Daoy (cell line): ENCODE measurements around the gene SLC34A1. TPM values are rescaled to one million over a fixed set of nuclear protein-coding genes. Genes with fewer than 3 reads are reported as not detected.
"Not testable (repeated sequence)": the region's sequence is repeated elsewhere in the genome, so short reads cannot be mapped to it uniquely, and the experiment has no call there.

Experiments
- DNase-seq: peaks from one replicate; pipeline ENCODE4 v3.0.0-alpha.2; 2015; ENCODE audit warnings: low read depth
- total RNA-seq: library from RNA; depleted of rRNA; stranded (reverse); fragments of >200 nt; shearing (Covaris generic); gene quantifications from 2 replicates; pipeline ENCODE4 v1.2.3, GENCODE V29; 2014

The SLC34A1 gene
- total RNA-seq, 1 experiment from 2014 or later, result not detected

- DNase-seq, result no peak
Observed at GRCh38 chr5:177368869-177369644, 15.2 kb upstream of the SLC34A1 start.

GRCh38 chr5:177369645-177370440, 14.4 kb upstream of the SLC34A1 start:
- no peak for DNase-seq

- peak; percentile 94 for DNase-seq
Observed at GRCh38 chr5:177370488-177371119, 13.6 kb upstream of the SLC34A1 start.

- DNase-seq, result no peak
Observed at GRCh38 chr5:177371120-177372033, 12.9 kb upstream of the SLC34A1 start.

GRCh38 chr5:177372034-177372896, 12.0 kb upstream of the SLC34A1 start:
- no peak for DNase-seq

- no peak for DNase-seq
Observed at GRCh38 chr5:177372910-177373309, 11.3 kb upstream of the SLC34A1 start.

- DNase-seq, result no peak
Observed at GRCh38 chr5:177373806-177374205, 10.4 kb upstream of the SLC34A1 start.

GRCh38 chr5:177374211-177374610, 10.0 kb upstream of the SLC34A1 start:
- no peak for DNase-seq

- not testable (repeated sequence) for DNase-seq
Observed at GRCh38 chr5:177375516-177375915, 8.7 kb upstream of the SLC34A1 start.

GRCh38 chr5:177376107-177376506, 8.1 kb upstream of the SLC34A1 start:
- DNase-seq, result no peak

GRCh38 chr5:177377851-177378776, 6.1 kb upstream of the SLC34A1 start:
- no peak for DNase-seq

- peak; percentile 69 for DNase-seq
Observed at GRCh38 chr5:177378884-177379883, 5.0 kb upstream of the SLC34A1 start.

GRCh38 chr5:177380805-177381126, 3.5 kb upstream of the SLC34A1 start:
- DNase-seq, result no peak

GRCh38 chr5:177382423-177383029, 1.7 kb upstream of the SLC34A1 start:
- no peak for DNase-seq

GRCh38 chr5:177383181-177383580, 1.1 kb upstream of the SLC34A1 start:
- no peak for DNase-seq

GRCh38 chr5:177385720-177386119, 1.5 kb downstream of the SLC34A1 start:
- DNase-seq, result no peak

- DNase-seq, result no peak
Observed at GRCh38 chr5:177386542-177386941, 2.3 kb downstream of the SLC34A1 start.

GRCh38 chr5:177387405-177387804, 3.2 kb downstream of the SLC34A1 start:
- DNase-seq, result no peak
